ENCODE data around the gene PBX1. TPM values are rescaled to one million over a fixed set of nuclear protein-coding genes. Genes with fewer than 3 reads are reported as not detected.
A peak's percentile ranks its signal among the peaks of the same experiment; 100 is the strongest.

PBX1 gene
- total and polyA plus RNA-seq, 2 experiments from 2014 or later, result 40.0 to 104 TPM

DNA sequence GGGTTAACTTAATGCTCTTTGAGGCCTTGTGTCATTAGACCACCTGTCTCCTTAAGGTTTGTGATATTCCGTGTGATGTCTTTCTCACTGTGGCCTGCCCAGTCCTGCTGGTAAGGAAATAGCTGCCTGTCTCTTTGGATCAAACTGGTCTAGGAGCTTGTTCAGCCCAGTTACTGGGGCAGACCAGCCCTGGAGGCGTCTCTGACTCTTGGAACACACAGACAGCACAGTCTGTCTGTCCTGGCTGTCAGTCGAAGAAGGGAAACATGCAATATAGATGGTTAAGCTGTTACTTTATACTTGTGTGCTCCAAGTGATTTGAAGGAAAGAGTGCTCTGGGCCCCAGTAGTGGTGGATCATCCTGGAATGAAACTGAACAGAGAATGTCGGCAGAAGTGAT, 20.4 kb downstream of the PBX1 start:
- Histone ChIP-seq H3K36me3 (ENCODE audit: insufficient read depth) (no peaks in the 10 kb centered on the region), H3K4me3 (peak overlapping the region; percentile 54; the same call in 1 of the 2 replicates), H3K27me3 (ENCODE audit: insufficient read depth) (no peaks in the 10 kb centered on the region), H2AFZ (no peak overlapping the region), H3K4me1 (ENCODE audit: insufficient read depth) (peaks cover 67% of the 10 kb centered on the region), H3K4me2 (peak overlapping the region; percentile 84), H3K79me2 (replicated peaks; ENCODE audit: insufficient read depth) (peaks cover 91% of the 10 kb centered on the region), H4K20me1 (replicated peaks; ENCODE audit: insufficient read depth) (0 out of 2 replicates have a peak, but pooled peaks cover 7% of the 10 kb centered on the region), H3K9me2 (ENCODE audit: insufficient read depth) (peaks cover 1% of the 10 kb centered on the region; the same call in 1 of the 2 replicates), H3F3A (replicated peaks; ENCODE audit: low read depth) (peaks cover 11% of the 10 kb centered on the region; the same call in 1 of the 2 replicates), H3K27ac (ENCODE audit: low read depth) (peak overlapping the region; percentile 75; the same call in 1 of the 2 replicates)
- H3K36me3 Mint-ChIP-seq (ENCODE audit: low read depth), result peaks cover 31% of the 10 kb centered on the region
- ATAC-seq, result no peak
- H3K4me1 Mint-ChIP-seq, result peaks cover 72% of the 10 kb centered on the region
- H3K9me3 Mint-ChIP-seq, result no peaks in the 10 kb centered on the region
- no peak for DNase-seq (ENCODE audit: low spot score)
- H3K27me3 Mint-ChIP-seq (ENCODE audit: insufficient read depth, low read depth, poor library complexity), result peaks cover 11% of the 10 kb centered on the region
- peak overlapping the region; percentile 5; the same call in 1 of the 3 replicates for H3K4me3 Mint-ChIP-seq
- no peak for TF ChIP-seq ZNF331 (CRISPR knock-in tag; IDR thresholded peaks at IDR 0.05; ENCODE audit: low read depth)
- TF ChIP-seq, protein P1, sequence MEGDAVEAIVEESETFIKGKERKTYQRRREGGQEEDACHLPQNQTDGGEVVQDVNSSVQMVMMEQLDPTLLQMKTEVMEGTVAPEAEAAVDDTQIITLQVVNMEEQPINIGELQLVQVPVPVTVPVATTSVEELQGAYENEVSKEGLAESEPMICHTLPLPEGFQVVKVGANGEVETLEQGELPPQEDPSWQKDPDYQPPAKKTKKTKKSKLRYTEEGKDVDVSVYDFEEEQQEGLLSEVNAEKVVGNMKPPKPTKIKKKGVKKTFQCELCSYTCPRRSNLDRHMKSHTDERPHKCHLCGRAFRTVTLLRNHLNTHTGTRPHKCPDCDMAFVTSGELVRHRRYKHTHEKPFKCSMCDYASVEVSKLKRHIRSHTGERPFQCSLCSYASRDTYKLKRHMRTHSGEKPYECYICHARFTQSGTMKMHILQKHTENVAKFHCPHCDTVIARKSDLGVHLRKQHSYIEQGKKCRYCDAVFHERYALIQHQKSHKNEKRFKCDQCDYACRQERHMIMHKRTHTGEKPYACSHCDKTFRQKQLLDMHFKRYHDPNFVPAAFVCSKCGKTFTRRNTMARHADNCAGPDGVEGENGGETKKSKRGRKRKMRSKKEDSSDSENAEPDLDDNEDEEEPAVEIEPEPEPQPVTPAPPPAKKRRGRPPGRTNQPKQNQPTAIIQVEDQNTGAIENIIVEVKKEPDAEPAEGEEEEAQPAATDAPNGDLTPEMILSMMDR (conservative IDR thresholded peaks at IDR 0.05; ENCODE audit: low read depth in 2 of 2), result no peak
- TF ChIP-seq, protein P2, sequence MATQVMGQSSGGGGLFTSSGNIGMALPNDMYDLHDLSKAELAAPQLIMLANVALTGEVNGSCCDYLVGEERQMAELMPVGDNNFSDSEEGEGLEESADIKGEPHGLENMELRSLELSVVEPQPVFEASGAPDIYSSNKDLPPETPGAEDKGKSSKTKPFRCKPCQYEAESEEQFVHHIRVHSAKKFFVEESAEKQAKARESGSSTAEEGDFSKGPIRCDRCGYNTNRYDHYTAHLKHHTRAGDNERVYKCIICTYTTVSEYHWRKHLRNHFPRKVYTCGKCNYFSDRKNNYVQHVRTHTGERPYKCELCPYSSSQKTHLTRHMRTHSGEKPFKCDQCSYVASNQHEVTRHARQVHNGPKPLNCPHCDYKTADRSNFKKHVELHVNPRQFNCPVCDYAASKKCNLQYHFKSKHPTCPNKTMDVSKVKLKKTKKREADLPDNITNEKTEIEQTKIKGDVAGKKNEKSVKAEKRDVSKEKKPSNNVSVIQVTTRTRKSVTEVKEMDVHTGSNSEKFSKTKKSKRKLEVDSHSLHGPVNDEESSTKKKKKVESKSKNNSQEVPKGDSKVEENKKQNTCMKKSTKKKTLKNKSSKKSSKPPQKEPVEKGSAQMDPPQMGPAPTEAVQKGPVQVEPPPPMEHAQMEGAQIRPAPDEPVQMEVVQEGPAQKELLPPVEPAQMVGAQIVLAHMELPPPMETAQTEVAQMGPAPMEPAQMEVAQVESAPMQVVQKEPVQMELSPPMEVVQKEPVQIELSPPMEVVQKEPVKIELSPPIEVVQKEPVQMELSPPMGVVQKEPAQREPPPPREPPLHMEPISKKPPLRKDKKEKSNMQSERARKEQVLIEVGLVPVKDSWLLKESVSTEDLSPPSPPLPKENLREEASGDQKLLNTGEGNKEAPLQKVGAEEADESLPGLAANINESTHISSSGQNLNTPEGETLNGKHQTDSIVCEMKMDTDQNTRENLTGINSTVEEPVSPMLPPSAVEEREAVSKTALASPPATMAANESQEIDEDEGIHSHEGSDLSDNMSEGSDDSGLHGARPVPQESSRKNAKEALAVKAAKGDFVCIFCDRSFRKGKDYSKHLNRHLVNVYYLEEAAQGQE (IDR thresholded peaks at IDR 0.05; ENCODE audit: unreplicated experiment), result no peak
- no peak for TF ChIP-seq ZNF114 (CRISPR knock-in tag; IDR thresholded peaks at IDR 0.05)
- no peak for TF ChIP-seq EZH2phosphoT487 (IDR thresholded peaks at IDR 0.05; ENCODE audit: unreplicated experiment)
- no peak for TF ChIP-seq POLR2AphosphoS5 (IDR thresholded peaks at IDR 0.05; ENCODE audit: low read depth)
- TF ChIP-seq STAT1 (IDR thresholded peaks at IDR 0.05; ENCODE audit: unreplicated experiment), result no peak
- TF ChIP-seq JUNB (IDR thresholded peaks at IDR 0.05; ENCODE audit: unreplicated experiment), result no peak
- TF ChIP-seq, protein P3, sequence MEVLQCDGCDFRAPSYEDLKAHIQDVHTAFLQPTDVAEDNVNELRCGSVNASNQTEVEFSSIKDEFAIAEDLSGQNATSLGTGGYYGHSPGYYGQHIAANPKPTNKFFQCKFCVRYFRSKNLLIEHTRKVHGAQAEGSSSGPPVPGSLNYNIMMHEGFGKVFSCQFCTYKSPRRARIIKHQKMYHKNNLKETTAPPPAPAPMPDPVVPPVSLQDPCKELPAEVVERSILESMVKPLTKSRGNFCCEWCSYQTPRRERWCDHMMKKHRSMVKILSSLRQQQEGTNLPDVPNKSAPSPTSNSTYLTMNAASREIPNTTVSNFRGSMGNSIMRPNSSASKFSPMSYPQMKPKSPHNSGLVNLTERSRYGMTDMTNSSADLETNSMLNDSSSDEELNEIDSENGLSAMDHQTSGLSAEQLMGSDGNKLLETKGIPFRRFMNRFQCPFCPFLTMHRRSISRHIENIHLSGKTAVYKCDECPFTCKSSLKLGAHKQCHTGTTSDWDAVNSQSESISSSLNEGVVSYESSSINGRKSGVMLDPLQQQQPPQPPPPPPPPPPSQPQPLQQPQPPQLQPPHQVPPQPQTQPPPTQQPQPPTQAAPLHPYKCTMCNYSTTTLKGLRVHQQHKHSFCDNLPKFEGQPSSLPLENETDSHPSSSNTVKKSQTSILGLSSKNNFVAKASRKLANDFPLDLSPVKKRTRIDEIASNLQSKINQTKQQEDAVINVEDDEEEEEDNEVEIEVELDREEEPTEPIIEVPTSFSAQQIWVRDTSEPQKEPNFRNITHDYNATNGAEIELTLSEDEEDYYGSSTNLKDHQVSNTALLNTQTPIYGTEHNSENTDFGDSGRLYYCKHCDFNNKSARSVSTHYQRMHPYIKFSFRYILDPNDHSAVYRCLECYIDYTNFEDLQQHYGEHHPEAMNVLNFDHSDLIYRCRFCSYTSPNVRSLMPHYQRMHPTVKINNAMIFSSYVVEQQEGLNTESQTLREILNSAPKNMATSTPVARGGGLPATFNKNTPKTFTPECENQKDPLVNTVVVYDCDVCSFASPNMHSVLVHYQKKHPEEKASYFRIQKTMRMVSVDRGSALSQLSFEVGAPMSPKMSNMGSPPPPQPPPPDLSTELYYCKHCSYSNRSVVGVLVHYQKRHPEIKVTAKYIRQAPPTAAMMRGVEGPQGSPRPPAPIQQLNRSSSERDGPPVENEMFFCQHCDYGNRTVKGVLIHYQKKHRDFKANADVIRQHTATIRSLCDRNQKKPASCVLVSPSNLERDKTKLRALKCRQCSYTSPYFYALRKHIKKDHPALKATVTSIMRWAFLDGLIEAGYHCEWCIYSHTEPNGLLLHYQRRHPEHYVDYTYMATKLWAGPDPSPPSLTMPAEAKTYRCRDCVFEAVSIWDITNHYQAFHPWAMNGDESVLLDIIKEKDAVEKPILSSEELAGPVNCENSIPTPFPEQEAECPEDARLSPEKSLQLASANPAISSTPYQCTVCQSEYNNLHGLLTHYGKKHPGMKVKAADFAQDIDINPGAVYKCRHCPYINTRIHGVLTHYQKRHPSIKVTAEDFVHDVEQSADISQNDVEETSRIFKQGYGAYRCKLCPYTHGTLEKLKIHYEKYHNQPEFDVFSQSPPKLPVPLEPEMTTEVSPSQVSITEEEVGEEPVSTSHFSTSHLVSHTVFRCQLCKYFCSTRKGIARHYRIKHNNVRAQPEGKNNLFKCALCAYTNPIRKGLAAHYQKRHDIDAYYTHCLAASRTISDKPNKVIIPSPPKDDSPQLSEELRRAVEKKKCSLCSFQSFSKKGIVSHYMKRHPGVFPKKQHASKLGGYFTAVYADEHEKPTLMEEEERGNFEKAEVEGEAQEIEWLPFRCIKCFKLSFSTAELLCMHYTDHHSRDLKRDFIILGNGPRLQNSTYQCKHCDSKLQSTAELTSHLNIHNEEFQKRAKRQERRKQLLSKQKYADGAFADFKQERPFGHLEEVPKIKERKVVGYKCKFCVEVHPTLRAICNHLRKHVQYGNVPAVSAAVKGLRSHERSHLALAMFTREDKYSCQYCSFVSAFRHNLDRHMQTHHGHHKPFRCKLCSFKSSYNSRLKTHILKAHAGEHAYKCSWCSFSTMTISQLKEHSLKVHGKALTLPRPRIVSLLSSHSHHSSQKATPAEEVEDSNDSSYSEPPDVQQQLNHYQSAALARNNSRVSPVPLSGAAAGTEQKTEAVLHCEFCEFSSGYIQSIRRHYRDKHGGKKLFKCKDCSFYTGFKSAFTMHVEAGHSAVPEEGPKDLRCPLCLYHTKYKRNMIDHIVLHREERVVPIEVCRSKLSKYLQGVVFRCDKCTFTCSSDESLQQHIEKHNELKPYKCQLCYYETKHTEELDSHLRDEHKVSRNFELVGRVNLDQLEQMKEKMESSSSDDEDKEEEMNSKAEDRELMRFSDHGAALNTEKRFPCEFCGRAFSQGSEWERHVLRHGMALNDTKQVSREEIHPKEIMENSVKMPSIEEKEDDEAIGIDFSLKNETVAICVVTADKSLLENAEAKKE (CRISPR knock-in tag; IDR thresholded peaks at IDR 0.05), result no peak
- TF ChIP-seq EZH2 (IDR thresholded peaks at IDR 0.05; ENCODE audit: low read depth, unreplicated experiment), result no peak
- no peak for TF ChIP-seq CREB1 (CRISPR knock-in tag; IDR thresholded peaks at IDR 0.05; ENCODE audit: low read depth)
- TF ChIP-seq, protein P4, sequence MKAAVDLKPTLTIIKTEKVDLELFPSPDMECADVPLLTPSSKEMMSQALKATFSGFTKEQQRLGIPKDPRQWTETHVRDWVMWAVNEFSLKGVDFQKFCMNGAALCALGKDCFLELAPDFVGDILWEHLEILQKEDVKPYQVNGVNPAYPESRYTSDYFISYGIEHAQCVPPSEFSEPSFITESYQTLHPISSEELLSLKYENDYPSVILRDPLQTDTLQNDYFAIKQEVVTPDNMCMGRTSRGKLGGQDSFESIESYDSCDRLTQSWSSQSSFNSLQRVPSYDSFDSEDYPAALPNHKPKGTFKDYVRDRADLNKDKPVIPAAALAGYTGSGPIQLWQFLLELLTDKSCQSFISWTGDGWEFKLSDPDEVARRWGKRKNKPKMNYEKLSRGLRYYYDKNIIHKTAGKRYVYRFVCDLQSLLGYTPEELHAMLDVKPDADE (IDR thresholded peaks at IDR 0.05), result no peak
- no peak for TF ChIP-seq NANOG (IDR thresholded peaks at IDR 0.05; ENCODE audit: borderline replicate concordance)
- no peak overlapping the region for H3K27ac Mint-ChIP-seq

All from GM23338 (cell line).